MG63 (cell line): ENCODE data around the gene UBE2I. TPM values are rescaled to one million over a fixed set of nuclear protein-coding genes. Genes with fewer than 3 reads are reported as not detected.
A peak's percentile ranks its signal among the peaks of the same experiment; 100 is the strongest.

Experiments used
- DNase-seq: peaks from one replicate; pipeline ENCODE4 v3.0.0-alpha.2; 2020
- H3K27me3 ChIP-seq: fragments of 250-450 bp; sonication (Bioruptor Pico); 2 replicates; pipeline ENCODE4 v1.5.1; 2020; ENCODE audit warnings: mild to moderate bottlenecking, moderate library complexity
- H3K36me3 ChIP-seq: fragments of 250-450 bp; sonication (Bioruptor Pico); 2 replicates; pipeline ENCODE4 v1.5.1; 2020; ENCODE audit warnings: mild to moderate bottlenecking, moderate library complexity
- H3K4me3 ChIP-seq: fragments of 250-450 bp; sonication (Bioruptor Pico); 2 replicates; pipeline ENCODE4 v1.5.1; 2020; ENCODE audit warnings: mild to moderate bottlenecking, moderate library complexity
- H3K9me3 ChIP-seq: fragments of 250-450 bp; sonication (Bioruptor Pico); 2 replicates; pipeline ENCODE4 v1.5.1; 2020; ENCODE audit warnings: mild to moderate bottlenecking, moderate library complexity
- total RNA-seq: library from RNA; depleted of rRNA; stranded (reverse); fragments of >200 nt; shearing (Covaris generic); gene quantifications from 2 replicates; pipeline ENCODE4 v1.2.3, GENCODE V29; 2014; ENCODE audit warnings: low replicate concordance

Gene UBE2I
- total RNA-seq, 1 experiment from 2014 or later, result 228 TPM

- Histone ChIP-seq H3K9me3 (no peaks in the 10 kb centered on the region), H3K4me3 (no peak overlapping the region), H3K27me3 (peaks cover 10% of the 10 kb centered on the region), H3K36me3 (no peaks in the 10 kb centered on the region)
- DNase-seq, result peak; percentile 65
These were observed 8.6 kb upstream of the UBE2I start for GRCh38 chr16:1300664-1301476.

- DNase-seq, result no peak
- no peaks in the 10 kb centered on the region for H3K36me3 ChIP-seq
- H3K27me3 ChIP-seq, result peaks cover 9% of the 10 kb centered on the region; the same call in 1 of the 2 replicates
- H3K9me3 ChIP-seq, result no peaks in the 10 kb centered on the region
- no peak overlapping the region for H3K4me3 ChIP-seq
These were observed 7.9 kb upstream of the UBE2I start for GRCh38 chr16:1301562-1301961.

- H3K27me3 ChIP-seq, result no peaks in the 10 kb centered on the region
- H3K9me3 ChIP-seq, result no peaks in the 10 kb centered on the region
- peaks cover 4% of the 10 kb centered on the region; the same call in 1 of the 2 replicates for H3K36me3 ChIP-seq
- no peak for DNase-seq
- H3K4me3 ChIP-seq, result no peak overlapping the region
These were observed 3.6 kb upstream of the UBE2I start for GRCh38 chr16:1305823-1306222.

- Histone ChIP-seq H3K9me3 (no peaks in the 10 kb centered on the region), H3K27me3 (no peaks in the 10 kb centered on the region), H3K36me3 (peaks cover 8% of the 10 kb centered on the region), H3K4me3 (no peak overlapping the region)
- no peak for DNase-seq
These were observed 3.1 kb upstream of the UBE2I start for GRCh38 chr16:1306334-1306733.

GRCh38 chr16:1308036-1308976 lies 1.1 kb upstream of the UBE2I start:
- Histone ChIP-seq H3K9me3 (no peaks in the 10 kb centered on the region), H3K27me3 (no peaks in the 10 kb centered on the region), H3K4me3 (peak overlapping the region; percentile 60), H3K36me3 (peaks cover 27% of the 10 kb centered on the region)
- no peak for DNase-seq

GRCh38 chr16:1309888-1310831 lies 724 bp downstream of the UBE2I start:
- Histone ChIP-seq H3K27me3 (no peaks in the 10 kb centered on the region), H3K36me3 (peaks cover 44% of the 10 kb centered on the region), H3K9me3 (no peaks in the 10 kb centered on the region), H3K4me3 (peak overlapping the region; percentile 95)
- peak; percentile 57 for DNase-seq

- Histone ChIP-seq H3K36me3 (peaks cover 51% of the 10 kb centered on the region), H3K4me3 (peak overlapping the region; percentile 95), H3K9me3 (no peaks in the 10 kb centered on the region), H3K27me3 (no peaks in the 10 kb centered on the region)
- DNase-seq, result no peak
These were observed 1.4 kb downstream of the UBE2I start for GRCh38 chr16:1310832-1311200.

- Histone ChIP-seq H3K4me3 (peak overlapping the region; percentile 95), H3K27me3 (no peaks in the 10 kb centered on the region), H3K36me3 (peaks cover 55% of the 10 kb centered on the region), H3K9me3 (no peaks in the 10 kb centered on the region)
- DNase-seq, result no peak
These were observed 1.8 kb downstream of the UBE2I start for GRCh38 chr16:1311212-1311737.

GRCh38 chr16:1311738-1312466 lies 2.5 kb downstream of the UBE2I start:
- peaks cover 62% of the 10 kb centered on the region for H3K36me3 ChIP-seq
- H3K9me3 ChIP-seq, result no peaks in the 10 kb centered on the region
- H3K27me3 ChIP-seq, result no peaks in the 10 kb centered on the region
- H3K4me3 ChIP-seq, result peak overlapping the region; percentile 95
- no peak for DNase-seq

GRCh38 chr16:1312467-1312816 lies 3.0 kb downstream of the UBE2I start:
- no peak for DNase-seq
- H3K4me3 ChIP-seq, result no peak overlapping the region
- no peaks in the 10 kb centered on the region for H3K27me3 ChIP-seq
- peaks cover 67% of the 10 kb centered on the region for H3K36me3 ChIP-seq
- H3K9me3 ChIP-seq, result no peaks in the 10 kb centered on the region

- Histone ChIP-seq H3K9me3 (no peaks in the 10 kb centered on the region), H3K27me3 (no peaks in the 10 kb centered on the region), H3K36me3 (peaks cover 72% of the 10 kb centered on the region), H3K4me3 (no peak overlapping the region)
- DNase-seq, result no peak
These were observed 3.5 kb downstream of the UBE2I start for GRCh38 chr16:1312903-1313302.

- H3K4me3 ChIP-seq, result no peak overlapping the region
- H3K36me3 ChIP-seq, result peaks cover 81% of the 10 kb centered on the region
- no peak for DNase-seq
- no peaks in the 10 kb centered on the region for H3K9me3 ChIP-seq
- H3K27me3 ChIP-seq, result no peaks in the 10 kb centered on the region
These were observed 4.4 kb downstream of the UBE2I start for GRCh38 chr16:1313721-1314369.

- Histone ChIP-seq H3K36me3 (peaks cover 88% of the 10 kb centered on the region), H3K4me3 (no peak overlapping the region), H3K27me3 (no peaks in the 10 kb centered on the region), H3K9me3 (no peaks in the 10 kb centered on the region)
- DNase-seq, result no peak
These were observed 5.1 kb downstream of the UBE2I start for GRCh38 chr16:1314399-1315068.

GRCh38 chr16:1315081-1316032 lies 5.9 kb downstream of the UBE2I start:
- Histone ChIP-seq H3K36me3 (peaks cover 96% of the 10 kb centered on the region), H3K27me3 (no peaks in the 10 kb centered on the region), H3K4me3 (no peak overlapping the region), H3K9me3 (no peaks in the 10 kb centered on the region)
- DNase-seq, result no peak
